ENCODE data around the gene FRK.

FRK gene

DNA sequence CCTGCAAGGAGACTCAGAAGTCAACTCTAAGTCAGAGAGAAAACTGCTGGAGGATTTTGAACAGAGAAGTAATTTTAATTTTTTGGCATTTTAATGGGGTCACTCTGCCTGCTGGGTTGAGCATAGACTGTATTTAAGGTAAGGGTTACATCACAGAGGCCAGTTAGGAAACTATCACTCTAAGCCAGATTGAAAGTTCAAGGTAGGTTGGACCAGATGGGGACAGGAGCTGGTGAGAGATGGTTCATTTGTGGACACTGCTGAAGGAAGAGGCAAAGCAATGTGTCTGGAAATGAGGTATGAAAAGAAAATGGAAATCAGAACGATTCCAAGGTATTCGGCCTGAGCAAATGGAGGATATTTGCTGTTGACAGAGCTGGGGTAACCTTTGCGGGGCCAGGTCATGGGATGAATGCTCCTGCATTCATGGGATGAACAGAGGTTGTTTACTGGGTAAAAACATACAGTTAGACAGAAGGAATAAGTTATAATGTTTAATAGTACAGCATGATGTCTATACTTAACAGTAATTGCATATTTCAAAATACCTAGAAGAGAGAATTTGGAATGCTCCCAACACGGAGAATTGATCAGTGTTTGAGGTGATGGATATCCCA, 26.9 kb downstream of the FRK start:
- no peak overlapping the region for H3K27ac ChIP-seq
- no peaks in the 10 kb centered on the region for H4K20me1 ChIP-seq
- no peaks in the 10 kb centered on the region for H3K36me3 ChIP-seq
- no peaks in the 10 kb centered on the region; a peak in 1 of 22 replicates for H3K9me3 ChIP-seq (replicated peaks in 1 of 11)
- no peak for TF ChIP-seq Cebpa-rat (IDR thresholded peaks at IDR 0.05)
- peak overlapping the region in 3 of 11 experiments; percentile 15 to 47 (median 32); a peak in 4 of 22 replicates for H3K4me2 ChIP-seq
- peaks cover 0 to 22% (median 0%) of the 10 kb centered on the region in 10 experiments; a peak in 3 of 20 replicates for H3K4me1 ChIP-seq
- H3K27me3 ChIP-seq: no peaks in the 10 kb centered on the region
- H3K4me3 ChIP-seq: no peak overlapping the region
- no peak overlapping the region for H3K9ac ChIP-seq

GRCh38 chr6:116030770-116031169, 29.9 kb downstream of the FRK start:
- Histone ChIP-seq H3K27me3 (no peaks in the 10 kb centered on the region), H3K4me2 (no peak overlapping the region), H3K4me3 (no peak overlapping the region), H3K9me3 (replicated peaks in 1 of 11) (no peaks in the 10 kb centered on the region), H3K9ac (no peak overlapping the region), H4K20me1 (no peaks in the 10 kb centered on the region), H3K27ac (no peak overlapping the region), H3K36me3 (no peaks in the 10 kb centered on the region), H3K4me1 (peaks cover 0 to 18% (median 0%) of the 10 kb centered on the region in 10 experiments; a peak in 4 of 20 replicates)
- no peak for TF ChIP-seq Cebpa-rat (IDR thresholded peaks at IDR 0.05)

DNA sequence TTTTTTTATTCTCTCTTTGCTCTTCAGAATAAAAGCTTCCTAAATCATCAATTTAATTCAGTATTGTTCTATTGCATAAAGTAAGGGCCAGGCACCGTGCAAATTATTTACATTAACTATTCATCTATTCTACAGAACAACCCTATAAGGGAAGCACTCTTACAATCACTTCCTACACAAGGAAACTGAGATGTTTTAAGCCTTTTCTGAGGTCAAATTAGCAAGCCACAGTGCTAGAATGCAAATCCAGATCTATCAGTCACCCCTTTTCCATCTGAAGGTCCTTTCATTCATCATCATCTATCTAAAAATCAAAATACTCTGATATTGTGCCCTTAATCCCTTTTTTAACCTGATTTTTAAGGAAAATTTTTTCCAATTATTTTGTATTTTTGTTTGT, 31.2 kb downstream of the FRK start:
- Histone ChIP-seq H3K27me3 (no peaks in the 10 kb centered on the region), H3K36me3 (no peaks in the 10 kb centered on the region), H4K20me1 (no peaks in the 10 kb centered on the region), H3K4me3 (no peak overlapping the region), H3K9me3 (replicated peaks in 1 of 11) (no peaks in the 10 kb centered on the region), H3K4me1 (peaks cover 0 to 18% (median 0%) of the 10 kb centered on the region in 10 experiments; a peak in 4 of 20 replicates), H3K4me2 (no peak overlapping the region), H3K27ac (no peak overlapping the region), H3K9ac (no peak overlapping the region)
- no peak for TF ChIP-seq Cebpa-rat (IDR thresholded peaks at IDR 0.05)

DNA sequence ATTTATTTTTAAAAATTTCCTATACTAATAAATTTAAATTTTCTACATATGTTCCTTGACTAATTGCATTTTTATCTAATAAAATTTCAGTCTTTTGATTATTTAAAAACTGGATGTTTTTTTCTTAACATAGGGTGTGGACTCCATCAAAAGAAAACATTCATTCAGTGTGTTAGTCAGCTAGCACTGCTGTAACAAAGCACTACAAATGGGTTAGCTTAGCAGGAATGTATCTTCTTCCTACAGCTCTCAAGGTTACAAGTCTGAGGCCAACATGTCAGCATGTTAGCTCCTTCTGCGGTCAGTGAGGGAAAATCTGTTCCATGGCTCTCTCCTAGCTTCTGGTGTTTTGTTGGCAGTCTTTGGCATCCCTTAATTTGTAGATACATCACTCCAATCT, 32.5 kb downstream of the FRK start:
- H3K9me3 ChIP-seq (replicated peaks in 1 of 11): no peaks in the 10 kb centered on the region
- no peaks in the 10 kb centered on the region for H4K20me1 ChIP-seq
- peaks cover 0 to 10% (median 0%) of the 10 kb centered on the region in 10 experiments; a peak in 6 of 20 replicates for H3K4me1 ChIP-seq
- no peaks in the 10 kb centered on the region for H3K36me3 ChIP-seq
- TF ChIP-seq Cebpa-rat (IDR thresholded peaks at IDR 0.05): no peak
- H3K4me3 ChIP-seq: no peak overlapping the region
- H3K27me3 ChIP-seq: no peaks in the 10 kb centered on the region
- H3K9ac ChIP-seq: no peak overlapping the region
- no peak overlapping the region for H3K4me2 ChIP-seq
- no peak overlapping the region for H3K27ac ChIP-seq

DNA sequence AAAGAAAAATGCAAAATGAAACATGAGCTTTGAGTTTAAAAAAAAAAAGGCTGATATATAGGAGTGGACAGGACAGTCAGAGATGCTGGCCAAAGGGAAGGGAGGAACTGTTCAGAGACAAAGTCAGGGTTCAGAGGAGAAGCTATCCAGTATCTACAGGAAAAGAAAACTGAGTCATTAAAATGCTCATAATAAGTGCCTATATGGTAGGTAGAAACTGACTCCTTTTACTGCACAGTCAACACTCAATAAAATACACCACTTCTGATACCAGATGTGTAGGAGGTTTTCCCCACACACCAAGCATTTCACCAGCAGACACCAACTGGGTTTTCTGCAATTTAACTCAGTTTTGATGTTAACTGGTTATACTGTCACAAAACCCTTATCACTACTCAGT, 32.9 kb downstream of the FRK start:
- no peak overlapping the region for H3K4me2 ChIP-seq

GRCh38 chr6:116025405-116025804, 35.3 kb downstream of the FRK start:
- Histone ChIP-seq H3K36me3 (no peaks in the 10 kb centered on the region), H3K4me2 (peak overlapping the region in 1 of 11 experiments; percentile 24; a peak in 1 of 22 replicates), H3K4me1 (peaks cover 0 to 35% (median 0%) of the 10 kb centered on the region in 10 experiments; a peak in 7 of 20 replicates), H3K27me3 (no peaks in the 10 kb centered on the region), H4K20me1 (no peaks in the 10 kb centered on the region), H3K4me3 (no peak overlapping the region), H3K9ac (no peak overlapping the region), H3K9me3 (replicated peaks in 1 of 11) (no peaks in the 10 kb centered on the region), H3K27ac (no peak overlapping the region)
- no peak for TF ChIP-seq Cebpa-rat (IDR thresholded peaks at IDR 0.05)

More for the DNA sequence above, 32.9 kb downstream of the FRK start:
- Histone ChIP-seq H3K36me3 (no peaks in the 10 kb centered on the region), H3K9me3 (replicated peaks in 1 of 11) (no peaks in the 10 kb centered on the region), H3K9ac (no peak overlapping the region), H3K4me1 (peaks cover 0 to 14% (median 0%) of the 10 kb centered on the region in 10 experiments; a peak in 6 of 20 replicates), H3K27ac (no peak overlapping the region), H4K20me1 (no peaks in the 10 kb centered on the region), H3K27me3 (no peaks in the 10 kb centered on the region), H3K4me3 (no peak overlapping the region)
- no peak for TF ChIP-seq Cebpa-rat (IDR thresholded peaks at IDR 0.05)

GRCh38 chr6:116022841-116023445, 37.7 kb downstream of the FRK start:
- Histone ChIP-seq H3K27ac (no peak overlapping the region), H4K20me1 (no peaks in the 10 kb centered on the region), H3K27me3 (no peaks in the 10 kb centered on the region), H3K36me3 (no peaks in the 10 kb centered on the region), H3K9me3 (replicated peaks in 1 of 11) (no peaks in the 10 kb centered on the region), H3K4me3 (no peak overlapping the region), H3K4me2 (peak overlapping the region in 4 of 11 experiments; percentile 9 to 51 (median 34); a peak in 5 of 22 replicates), H3K4me1 (peaks cover 0 to 60% (median 0%) of the 10 kb centered on the region in 10 experiments; a peak in 8 of 20 replicates), H3K9ac (no peak overlapping the region)
- no peak for TF ChIP-seq Cebpa-rat (IDR thresholded peaks at IDR 0.05)

GRCh38 chr6:116020738-116021137, 40.0 kb downstream of the FRK start:
- peaks cover 0 to 80% (median 0%) of the 10 kb centered on the region in 10 experiments; a peak in 8 of 20 replicates for H3K4me1 ChIP-seq
- TF ChIP-seq Cebpa-rat (IDR thresholded peaks at IDR 0.05): no peak
- H3K9ac ChIP-seq: no peak overlapping the region
- H4K20me1 ChIP-seq: no peaks in the 10 kb centered on the region
- H3K27ac ChIP-seq: no peak overlapping the region
- H3K36me3 ChIP-seq: no peaks in the 10 kb centered on the region
- H3K4me3 ChIP-seq: no peak overlapping the region
- H3K9me3 ChIP-seq (replicated peaks in 1 of 11): no peaks in the 10 kb centered on the region
- no peaks in the 10 kb centered on the region for H3K27me3 ChIP-seq
- H3K4me2 ChIP-seq: peak overlapping the region in 1 of 11 experiments; percentile 27; a peak in 1 of 22 replicates

DNA sequence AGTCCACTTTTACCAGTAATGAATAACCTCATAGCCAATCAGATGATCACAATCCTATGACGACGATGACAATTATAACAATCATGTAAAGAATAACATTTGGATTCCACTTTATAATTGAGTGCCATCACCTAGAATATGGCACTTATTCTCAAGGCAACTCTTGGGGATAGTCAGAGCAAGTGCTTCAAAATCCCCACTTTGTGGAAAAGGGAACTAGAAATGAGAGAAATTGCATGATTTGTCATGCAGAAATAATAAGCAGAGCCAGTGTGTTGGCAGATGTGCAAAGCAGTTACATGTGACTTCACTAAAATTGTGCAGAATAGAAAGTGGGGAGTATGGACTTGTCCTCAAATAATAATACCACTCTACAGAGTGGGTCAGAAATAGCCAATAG, 41.3 kb downstream of the FRK start:
- no peak overlapping the region for H3K4me3 ChIP-seq
- no peaks in the 10 kb centered on the region for H3K36me3 ChIP-seq
- TF ChIP-seq Cebpa-rat (IDR thresholded peaks at IDR 0.05): no peak
- H3K27me3 ChIP-seq: no peaks in the 10 kb centered on the region
- H3K27ac ChIP-seq: peak overlapping the region in 1 of 11 experiments; percentile 8; a peak in 1 of 22 replicates
- H3K9me3 ChIP-seq (replicated peaks in 1 of 11): peaks cover 0 to 8% (median 0%) of the 10 kb centered on the region in 11 experiments; a peak in 1 of 22 replicates
- H3K4me2 ChIP-seq: peak overlapping the region in 3 of 11 experiments; percentile 35 to 81 (median 51); a peak in 5 of 22 replicates
- peaks cover 0 to 88% (median 0%) of the 10 kb centered on the region in 10 experiments; a peak in 8 of 20 replicates for H3K4me1 ChIP-seq
- no peak overlapping the region for H3K9ac ChIP-seq
- no peaks in the 10 kb centered on the region for H4K20me1 ChIP-seq
